ENCODE data around the gene EIPR1.

The EIPR1 gene

GRCh38 chr2:3144856-3145255 is 232.8 kb downstream of the EIPR1 start:
- no peak for DNase-seq (ENCODE audit: low spot score)
- no peak overlapping the region for H3K27ac ChIP-seq
- no peak for TF ChIP-seq CTCF (IDR thresholded peaks at IDR 0.05)

GRCh38 chr2:3143602-3144001 is 234.0 kb downstream of the EIPR1 start:
- no peak overlapping the region for H3K27ac ChIP-seq
- TF ChIP-seq CTCF (IDR thresholded peaks at IDR 0.05) = no peak
- no peak overlapping the region for H3K4me3 ChIP-seq
- DNase-seq (ENCODE audit: low spot score) = no peak

More at GRCh38 chr2:3144856-3145255, 232.8 kb downstream of the EIPR1 start:
- no peak overlapping the region for H3K4me3 ChIP-seq

GRCh38 chr2:3142961-3143571 is 234.6 kb downstream of the EIPR1 start:
- no peak for DNase-seq (ENCODE audit: low spot score)
- no peak for TF ChIP-seq CTCF (IDR thresholded peaks at IDR 0.05)
- Histone ChIP-seq H3K27ac (no peak overlapping the region), H3K4me3 (no peak overlapping the region)

- Histone ChIP-seq H3K4me3 (no peak overlapping the region), H3K27ac (no peak overlapping the region)
- TF ChIP-seq CTCF (IDR thresholded peaks at IDR 0.05) = no peak
- no peak for DNase-seq (ENCODE audit: low spot score)
These were observed 235.4 kb downstream of the EIPR1 start for GRCh38 chr2:3142210-3142609.

- no peak for TF ChIP-seq CTCF (IDR thresholded peaks at IDR 0.05)
- H3K4me3 ChIP-seq = no peak overlapping the region
- no peak overlapping the region for H3K27ac ChIP-seq
- DNase-seq (ENCODE audit: low spot score) = no peak
These were observed 235.9 kb downstream of the EIPR1 start for GRCh38 chr2:3141696-3142095.

GRCh38 chr2:3139906-3140305 is 237.7 kb downstream of the EIPR1 start:
- DNase-seq (ENCODE audit: low spot score) = no peak
- no peak for TF ChIP-seq CTCF (IDR thresholded peaks at IDR 0.05)

More at GRCh38 chr2:3139906-3140305, 237.7 kb downstream of the EIPR1 start:
- Histone ChIP-seq H3K4me3 (no peak overlapping the region), H3K27ac (no peak overlapping the region)
